Measurements from ENCODE around the gene SLC26A8. TPM values are rescaled to one million over a fixed set of nuclear protein-coding genes. Genes with fewer than 3 reads are reported as not detected.

Gene SLC26A8
- total and polyA plus RNA-seq, 4 donors, result 0.20 to 1.1 (median 0.48) TPM

GRCh38 chr6:35898003-35898402, 126.4 kb downstream of the SLC26A8 start:
- no peak for ATAC-seq (ENCODE audit: insufficient read depth, low FRiP score)
- Histone ChIP-seq H3K9ac (ENCODE audit: insufficient read depth in 1 of 2, low read length in 2 of 2) (no peak overlapping the region), H3K4me1 (ENCODE audit: control insufficient read depth in 5 of 5, insufficient read depth in 5 of 5, low read length in 5 of 5) (peaks cover 0 to 3% (median 0%) of the 10 kb centered on the region in 5 donors), H3K27me3 (ENCODE audit: control insufficient read depth in 3 of 3, insufficient read depth in 3 of 3, low read length in 2 of 3) (no peaks in the 10 kb centered on the region), H3K27ac (ENCODE audit: low read depth in 1 of 2, low read length in 1 of 2) (no peak overlapping the region), H3K36me3 (ENCODE audit: control insufficient read depth in 4 of 4, insufficient read depth in 4 of 4, low read length in 4 of 4) (peaks cover 0 to 1% (median 0%) of the 10 kb centered on the region in 4 donors), H3K4me3 (no peak overlapping the region), H3K9me3 (ENCODE audit: control insufficient read depth in 4 of 4, insufficient read depth in 3 of 4, low read length in 3 of 4) (no peaks in the 10 kb centered on the region)
- WGBS, 2 donors, result 97 to 100% methylated on average over 2 of the region's 2 CpGs
- TF ChIP-seq, protein P1, sequence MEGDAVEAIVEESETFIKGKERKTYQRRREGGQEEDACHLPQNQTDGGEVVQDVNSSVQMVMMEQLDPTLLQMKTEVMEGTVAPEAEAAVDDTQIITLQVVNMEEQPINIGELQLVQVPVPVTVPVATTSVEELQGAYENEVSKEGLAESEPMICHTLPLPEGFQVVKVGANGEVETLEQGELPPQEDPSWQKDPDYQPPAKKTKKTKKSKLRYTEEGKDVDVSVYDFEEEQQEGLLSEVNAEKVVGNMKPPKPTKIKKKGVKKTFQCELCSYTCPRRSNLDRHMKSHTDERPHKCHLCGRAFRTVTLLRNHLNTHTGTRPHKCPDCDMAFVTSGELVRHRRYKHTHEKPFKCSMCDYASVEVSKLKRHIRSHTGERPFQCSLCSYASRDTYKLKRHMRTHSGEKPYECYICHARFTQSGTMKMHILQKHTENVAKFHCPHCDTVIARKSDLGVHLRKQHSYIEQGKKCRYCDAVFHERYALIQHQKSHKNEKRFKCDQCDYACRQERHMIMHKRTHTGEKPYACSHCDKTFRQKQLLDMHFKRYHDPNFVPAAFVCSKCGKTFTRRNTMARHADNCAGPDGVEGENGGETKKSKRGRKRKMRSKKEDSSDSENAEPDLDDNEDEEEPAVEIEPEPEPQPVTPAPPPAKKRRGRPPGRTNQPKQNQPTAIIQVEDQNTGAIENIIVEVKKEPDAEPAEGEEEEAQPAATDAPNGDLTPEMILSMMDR (IDR thresholded peaks at IDR 0.05; ENCODE audit: control extremely low read depth, extremely low read depth), result no peak
- no peak for DNase-seq

DNA sequence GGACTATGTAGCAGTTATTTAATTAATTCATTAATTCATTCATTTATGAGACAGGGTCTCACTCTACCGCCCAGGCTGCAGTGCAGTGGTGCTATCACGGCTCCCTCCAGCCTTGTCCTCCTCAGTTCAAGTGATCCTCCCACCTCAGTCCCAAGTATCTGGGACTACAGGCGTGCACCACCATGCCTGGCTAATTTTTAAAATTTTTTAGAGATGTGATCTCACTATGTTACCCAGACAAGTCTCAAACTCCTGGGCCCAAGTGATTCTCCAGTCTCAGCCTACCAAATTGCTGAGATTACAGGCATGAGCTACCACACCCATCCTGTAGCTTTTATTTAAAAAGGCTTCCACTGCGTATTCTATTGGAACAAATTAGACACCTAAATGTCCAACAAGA, 127.0 kb downstream of the SLC26A8 start:
- Histone ChIP-seq H3K27ac (ENCODE audit: low read depth in 1 of 2, low read length in 1 of 2) (no peak overlapping the region), H3K4me3 (no peak overlapping the region), H3K9ac (ENCODE audit: insufficient read depth in 1 of 2, low read length in 2 of 2) (no peak overlapping the region), H3K27me3 (ENCODE audit: control insufficient read depth in 3 of 3, insufficient read depth in 3 of 3, low read length in 2 of 3) (no peaks in the 10 kb centered on the region), H3K4me1 (ENCODE audit: control insufficient read depth in 5 of 5, insufficient read depth in 5 of 5, low read length in 5 of 5) (peaks cover 0 to 3% (median 0%) of the 10 kb centered on the region in 5 donors), H3K9me3 (ENCODE audit: control insufficient read depth in 4 of 4, insufficient read depth in 3 of 4, low read length in 3 of 4) (no peaks in the 10 kb centered on the region), H3K36me3 (ENCODE audit: control insufficient read depth in 4 of 4, insufficient read depth in 4 of 4, low read length in 4 of 4) (peaks cover 0 to under 1% (median 0%) of the 10 kb centered on the region in 4 donors)
- ATAC-seq (ENCODE audit: insufficient read depth, low FRiP score), result no peak
- TF ChIP-seq, protein P1 (IDR thresholded peaks at IDR 0.05; ENCODE audit: control extremely low read depth, extremely low read depth), result no peak
- 96 to 97% methylated on average over 4 of the region's 4 CpGs for WGBS, 2 donors
- DNase-seq, result no peak

DNA sequence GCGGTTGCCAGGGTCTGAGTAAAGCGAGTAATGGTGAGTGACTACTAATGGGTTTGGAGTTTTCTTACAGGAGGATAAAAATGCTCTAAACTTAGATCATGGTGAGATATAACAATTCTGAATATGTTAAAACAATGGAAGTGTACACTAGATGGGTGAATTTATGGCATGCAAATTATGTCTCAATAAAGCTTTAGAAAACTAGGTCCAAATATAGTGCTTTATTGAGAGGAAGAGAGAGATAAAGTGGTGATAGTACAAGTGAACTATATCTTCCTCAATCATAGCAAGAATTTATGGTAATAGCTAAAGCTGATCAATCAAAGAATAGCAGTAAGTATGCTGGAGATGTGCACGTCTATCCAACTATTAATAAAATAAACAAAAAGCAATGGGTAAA, 127.4 kb downstream of the SLC26A8 start:
- 95 to 96% methylated on average over 3 of the region's 3 CpGs for WGBS, 2 donors
- Histone ChIP-seq H3K4me1 (ENCODE audit: control insufficient read depth in 5 of 5, insufficient read depth in 5 of 5, low read length in 5 of 5) (peaks cover 0 to 3% (median 0%) of the 10 kb centered on the region in 5 donors), H3K4me3 (no peak overlapping the region), H3K27me3 (ENCODE audit: control insufficient read depth in 3 of 3, insufficient read depth in 3 of 3, low read length in 2 of 3) (no peaks in the 10 kb centered on the region), H3K36me3 (ENCODE audit: control insufficient read depth in 4 of 4, insufficient read depth in 4 of 4, low read length in 4 of 4) (no peaks in the 10 kb centered on the region), H3K9me3 (ENCODE audit: control insufficient read depth in 4 of 4, insufficient read depth in 3 of 4, low read length in 3 of 4) (no peaks in the 10 kb centered on the region), H3K9ac (ENCODE audit: insufficient read depth in 1 of 2, low read length in 2 of 2) (no peak overlapping the region), H3K27ac (ENCODE audit: low read depth in 1 of 2, low read length in 1 of 2) (no peak overlapping the region)
- DNase-seq, result no peak
- no peak for ATAC-seq (ENCODE audit: insufficient read depth, low FRiP score)
- TF ChIP-seq, protein P1 (IDR thresholded peaks at IDR 0.05; ENCODE audit: control extremely low read depth, extremely low read depth), result no peak

- Histone ChIP-seq H3K9ac (ENCODE audit: insufficient read depth in 1 of 2, low read length in 2 of 2) (no peak overlapping the region), H3K27ac (ENCODE audit: low read depth in 1 of 2, low read length in 1 of 2) (no peak overlapping the region), H3K36me3 (ENCODE audit: control insufficient read depth in 4 of 4, insufficient read depth in 4 of 4, low read length in 4 of 4) (no peaks in the 10 kb centered on the region), H3K9me3 (ENCODE audit: control insufficient read depth in 4 of 4, insufficient read depth in 3 of 4, low read length in 3 of 4) (no peaks in the 10 kb centered on the region), H3K4me3 (no peak overlapping the region), H3K27me3 (ENCODE audit: control insufficient read depth in 3 of 3, insufficient read depth in 3 of 3, low read length in 2 of 3) (no peaks in the 10 kb centered on the region), H3K4me1 (ENCODE audit: control insufficient read depth in 5 of 5, insufficient read depth in 5 of 5, low read length in 5 of 5) (peaks cover 0 to 3% (median 0%) of the 10 kb centered on the region in 5 donors)
- whole genome bisulfite sequencing, 2 donors, result 94 to 100% methylated on average over 1 of the region's 1 CpG
- TF ChIP-seq, protein P1 (IDR thresholded peaks at IDR 0.05; ENCODE audit: control extremely low read depth, extremely low read depth), result no peak
- DNase-seq, result no peak
- ATAC-seq (ENCODE audit: insufficient read depth, low FRiP score), result no peak
Observed at GRCh38 chr6:35896228-35896627, 128.2 kb downstream of the SLC26A8 start.

All from lung (tissue), 12 donors.